NCI-H1092 (cell line): ENCODE results near the gene TRAPPC2.

Source experiments
- DNase-seq: peaks from one replicate; lab custom pipeline; 2025; lab: John Stamatoyannopoulos, UW

The TRAPPC2 gene

DNA sequence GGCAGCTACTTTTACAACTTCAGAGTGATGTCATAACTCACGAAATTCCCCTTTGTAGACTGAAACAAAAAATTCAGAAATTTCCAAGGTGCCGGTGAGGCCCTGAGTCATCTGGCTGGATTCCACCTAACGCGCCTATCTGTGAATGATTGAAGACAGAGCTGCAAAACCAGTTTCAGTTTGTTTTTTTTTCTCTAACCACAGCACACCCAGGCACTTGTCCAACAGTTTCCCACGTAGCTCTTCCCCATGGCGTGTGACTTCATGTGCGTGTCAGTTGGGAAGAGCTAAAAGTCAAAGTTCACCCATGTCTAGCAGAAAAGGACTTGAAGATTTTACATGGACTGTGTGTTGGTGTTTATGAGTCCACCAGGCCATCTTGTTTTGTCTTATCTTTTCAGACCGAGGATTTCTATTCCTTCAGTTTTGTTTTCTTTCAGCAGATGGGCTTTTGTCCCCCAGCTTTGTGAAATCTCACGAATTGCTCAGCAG is 65.1 kb downstream of the TRAPPC2 start:
- no peak for DNase-seq

DNA sequence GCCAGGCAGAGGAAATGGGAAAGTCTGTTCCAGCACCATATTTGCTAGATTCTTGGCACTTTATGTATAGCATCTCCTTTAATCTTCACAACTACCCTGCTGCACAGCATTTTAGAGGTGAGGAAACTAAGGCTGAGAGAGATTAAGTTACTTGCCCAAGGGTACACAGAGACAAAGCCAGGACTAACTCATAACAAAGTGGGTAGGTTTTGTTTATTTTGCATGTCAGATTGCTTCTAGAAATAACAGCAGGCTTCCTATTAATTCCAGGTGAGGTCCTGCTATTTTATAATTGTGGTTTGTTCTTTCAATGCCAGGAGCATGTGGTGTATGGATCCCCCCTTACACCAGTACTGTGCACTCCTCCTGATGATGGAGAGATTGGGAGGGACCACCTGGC is 66.5 kb downstream of the TRAPPC2 start:
- DNase-seq = no peak

DNA sequence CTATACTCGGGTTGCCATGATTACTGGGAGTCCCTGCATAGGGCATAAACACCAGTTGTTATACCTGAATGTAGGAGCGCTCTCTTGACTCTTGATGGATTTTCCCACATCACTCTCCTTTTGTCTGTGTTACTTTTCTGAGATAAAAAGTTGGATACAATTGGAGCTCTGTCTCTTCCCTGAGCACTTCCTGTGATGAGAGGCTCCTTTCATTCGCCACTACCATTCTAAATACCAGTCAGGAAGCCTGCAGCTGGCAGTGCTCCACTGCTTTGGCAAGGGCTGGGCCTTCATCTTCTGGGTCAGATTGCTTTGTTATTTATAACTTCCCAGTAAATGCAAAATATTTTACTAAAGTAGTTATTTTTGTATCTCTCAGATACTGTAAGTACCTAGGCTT is 67.6 kb downstream of the TRAPPC2 start:
- DNase-seq = no peak

DNA sequence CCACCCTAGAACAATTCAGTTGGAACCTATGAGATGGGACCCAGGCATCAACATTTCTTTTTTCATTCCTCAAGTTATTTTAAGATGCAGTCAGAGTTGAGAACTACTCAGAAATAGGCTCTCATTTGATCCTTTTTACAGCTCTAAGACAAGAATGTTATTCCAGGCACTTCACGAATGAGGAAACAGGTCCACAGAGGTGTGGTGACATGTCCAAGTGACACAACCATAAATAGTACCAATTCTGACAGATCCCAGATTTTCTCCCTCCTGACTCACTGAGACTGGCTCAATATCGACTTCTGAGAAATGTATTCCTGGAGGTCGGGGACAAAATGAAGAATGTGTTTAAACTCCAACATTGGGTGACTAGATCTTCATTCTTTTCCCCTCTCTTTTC is 70.4 kb downstream of the TRAPPC2 start:
- no peak for DNase-seq

DNA sequence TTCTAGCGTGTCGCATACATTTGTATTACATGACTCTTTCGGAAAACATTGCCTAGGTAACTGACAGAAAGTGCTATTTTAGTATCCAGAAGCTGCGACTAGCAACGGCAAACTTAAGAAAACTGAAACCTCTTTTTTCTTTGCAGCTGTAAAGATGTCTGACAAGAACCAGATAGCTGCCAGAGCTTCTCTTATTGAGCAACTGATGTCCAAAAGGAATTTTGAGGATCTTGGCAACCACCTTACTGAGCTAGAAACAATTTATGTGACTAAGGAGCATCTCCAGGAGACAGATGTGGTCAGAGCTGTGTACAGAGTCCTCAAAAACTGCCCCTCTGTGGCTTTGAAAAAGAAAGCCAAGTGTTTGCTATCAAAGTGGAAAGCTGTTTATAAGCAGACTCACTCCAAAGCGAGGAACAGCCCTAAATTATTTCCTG is 72.0 kb downstream of the TRAPPC2 start:
- DNase-seq = no peak
